HG02678 (cell line): ENCODE measurements around the gene TNS3.
A peak's percentile ranks its signal among the peaks of the same experiment; 100 is the strongest.
"Not testable (repeated sequence)": the region's sequence is repeated elsewhere in the genome, so short reads cannot be mapped to it uniquely, and the experiment has no call there.

Source experiments
- ATAC-seq: cut with Tn5 transposase; IDR thresholded peaks from one replicate; pipeline ENCODE4 v1.9.1; 2021; ENCODE audit warnings: mild to moderate bottlenecking, moderate library complexity; ENCODE audit not compliant: unreplicated experiment

Gene TNS3

DNA sequence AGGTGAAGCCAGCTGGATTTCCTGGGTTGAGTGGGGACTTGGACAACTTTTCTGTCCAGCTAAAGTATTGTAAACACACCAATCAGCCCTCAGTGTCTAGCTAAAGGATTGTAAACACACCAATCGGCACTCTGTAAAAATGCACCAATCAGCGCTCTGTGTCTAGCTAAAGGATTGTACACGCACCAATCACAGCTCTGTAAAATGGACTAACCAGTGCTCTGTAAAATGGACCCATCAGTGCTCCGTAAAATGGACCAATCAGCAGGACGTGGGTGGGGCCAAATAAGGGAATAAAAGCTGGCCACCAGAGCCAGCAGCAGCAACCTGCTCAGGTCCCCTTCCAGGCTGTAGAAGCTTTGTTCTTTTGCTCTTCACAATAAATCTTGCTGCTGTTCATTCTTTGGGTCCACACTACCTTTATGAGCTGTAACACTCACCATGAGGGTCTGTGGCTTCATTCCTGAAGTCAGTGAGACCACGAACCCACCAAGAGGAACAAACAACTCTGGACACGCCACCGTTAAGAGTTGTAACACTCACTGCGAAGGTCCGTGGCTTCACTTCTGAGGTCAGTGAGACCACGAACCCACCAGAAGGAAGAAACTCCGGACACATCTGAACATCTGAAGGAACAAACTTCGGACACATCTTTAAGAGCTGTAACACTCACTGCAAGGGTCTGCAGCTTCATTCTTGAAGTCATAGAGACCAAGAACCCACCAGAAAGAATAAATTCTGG is 21.8 kb upstream of the TNS3 start:
- not testable (repeated sequence) for ATAC-seq

DNA sequence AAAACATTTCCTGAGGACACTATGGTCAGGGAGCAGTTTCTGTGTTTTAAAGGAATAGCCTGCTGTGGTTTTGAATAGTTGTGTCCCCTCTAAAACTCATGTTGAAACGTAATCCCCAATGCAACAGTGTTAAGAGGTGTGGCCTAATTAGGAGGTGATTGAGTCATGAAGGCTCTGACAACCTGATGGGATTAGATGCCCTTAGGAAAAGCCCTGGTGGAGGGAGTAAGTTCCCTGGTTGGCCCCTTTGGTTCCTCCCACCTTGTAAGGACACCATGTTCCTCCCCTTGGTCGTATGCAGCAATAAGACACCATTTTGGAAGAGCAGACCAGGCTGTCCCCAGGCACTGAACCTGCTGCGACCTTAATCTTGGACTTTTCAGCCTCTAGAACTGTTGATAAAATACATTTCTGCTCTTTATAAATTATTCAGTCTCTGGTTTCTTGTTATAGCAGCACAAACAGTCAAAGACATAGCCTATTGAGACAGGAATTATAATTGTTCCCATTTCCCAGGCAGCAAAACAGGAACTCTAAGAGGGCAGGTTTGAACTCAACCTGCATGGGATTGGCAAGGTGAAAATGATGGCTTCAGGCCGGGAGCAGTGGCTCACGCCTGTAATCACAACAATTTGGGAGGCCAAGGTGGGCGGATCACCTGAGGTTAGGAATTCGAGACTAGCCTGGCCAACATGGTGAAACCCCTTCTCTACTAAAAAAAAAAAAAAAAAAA is 20.5 kb upstream of the TNS3 start:
- no peak for ATAC-seq

DNA sequence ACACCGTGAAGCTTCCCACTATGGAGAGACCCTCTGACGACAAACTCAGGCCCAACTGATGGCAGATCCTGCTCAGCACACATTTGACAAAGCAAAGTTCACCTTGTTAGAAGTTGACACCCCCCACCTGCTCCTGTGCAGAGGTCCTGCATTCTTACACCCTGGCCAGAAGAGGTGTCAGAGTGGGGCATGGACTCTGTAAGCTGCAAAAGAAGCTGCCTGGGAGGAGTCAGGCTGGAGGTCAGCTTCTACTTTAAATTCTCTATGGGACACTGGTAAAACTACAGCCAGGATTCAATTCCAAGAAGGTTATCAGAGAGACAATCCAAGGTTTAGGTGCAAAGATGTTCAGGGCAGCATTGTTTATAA is 20.0 kb upstream of the TNS3 start:
- ATAC-seq: no peak

DNA sequence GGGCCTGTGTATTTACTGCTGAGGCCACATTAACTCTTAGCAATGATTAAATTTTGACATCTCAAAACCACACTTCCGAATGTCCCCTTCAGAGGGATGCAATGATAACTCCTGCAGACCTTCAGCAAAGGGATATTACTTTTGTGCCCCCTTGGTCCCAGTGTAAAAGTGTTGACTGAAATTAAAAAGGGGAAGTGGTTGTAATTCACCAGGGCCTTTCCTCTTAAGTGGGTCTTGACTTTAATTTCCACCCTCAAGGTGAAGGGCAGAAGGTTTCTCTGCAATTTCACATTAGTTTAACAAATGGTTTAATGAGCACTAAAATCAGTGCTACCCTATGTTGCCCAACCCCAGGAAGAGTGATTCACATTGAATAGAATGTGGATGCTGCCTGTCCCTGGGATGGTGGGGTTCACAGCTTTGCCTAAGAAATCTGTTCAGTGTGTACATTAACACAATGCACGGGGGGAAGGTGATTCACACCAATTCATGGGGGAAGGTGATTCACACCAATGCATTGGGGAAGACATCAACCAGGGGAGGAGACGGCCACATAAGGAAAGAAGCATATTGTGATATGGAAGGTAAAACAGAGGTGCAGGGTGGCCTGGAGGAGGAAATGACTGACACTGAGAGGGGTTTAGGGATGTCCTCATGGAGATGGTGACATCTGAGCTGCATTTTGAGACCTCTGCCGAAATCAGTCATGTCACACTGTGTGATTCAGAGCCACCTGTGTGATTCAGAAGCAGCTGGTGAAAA is 19.4 kb upstream of the TNS3 start:
- ATAC-seq: peak; percentile 73

DNA sequence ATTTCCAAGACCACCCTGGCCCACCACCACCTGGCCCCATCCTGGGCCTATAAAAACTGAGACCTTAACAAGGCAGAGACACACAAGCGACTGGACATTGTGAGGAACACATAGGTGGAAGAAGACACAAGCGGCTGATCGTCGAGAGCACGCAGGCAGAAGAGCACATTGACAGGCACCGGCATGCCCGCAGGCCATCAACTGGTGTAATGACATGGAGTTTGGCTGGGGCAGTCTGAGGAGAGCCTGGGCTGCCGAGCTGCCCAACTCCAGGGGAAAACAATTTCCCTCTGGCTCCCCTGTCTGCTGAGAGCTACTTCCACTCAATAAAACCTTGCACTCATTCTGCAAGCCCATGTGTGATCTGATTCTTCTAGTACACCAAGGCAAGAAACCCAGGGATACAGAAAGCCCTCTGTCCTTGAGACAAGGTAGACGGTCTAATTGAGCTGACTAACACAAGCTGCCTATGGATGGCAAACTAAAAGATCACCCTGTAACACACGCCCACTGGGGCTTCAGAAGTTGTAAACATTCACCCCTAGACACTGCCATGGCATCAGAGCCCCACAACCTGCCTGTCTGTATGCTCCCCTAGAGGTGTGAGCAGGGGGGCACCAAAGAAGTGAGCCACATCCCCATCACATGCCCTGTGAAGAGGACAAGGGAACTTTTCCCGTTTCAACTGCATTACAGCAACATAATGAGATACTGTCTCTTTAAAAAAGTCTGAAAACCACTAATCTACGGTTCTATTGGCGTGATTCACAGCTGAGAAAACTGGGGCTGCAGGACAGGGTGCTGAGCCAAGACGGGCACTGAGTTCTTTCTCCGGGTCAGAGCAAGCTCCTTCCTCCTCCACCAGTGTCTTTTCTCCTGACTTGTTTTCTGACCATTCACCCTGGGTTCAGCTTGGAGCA is 18.5 kb upstream of the TNS3 start:
- ATAC-seq: peak; percentile 33

DNA sequence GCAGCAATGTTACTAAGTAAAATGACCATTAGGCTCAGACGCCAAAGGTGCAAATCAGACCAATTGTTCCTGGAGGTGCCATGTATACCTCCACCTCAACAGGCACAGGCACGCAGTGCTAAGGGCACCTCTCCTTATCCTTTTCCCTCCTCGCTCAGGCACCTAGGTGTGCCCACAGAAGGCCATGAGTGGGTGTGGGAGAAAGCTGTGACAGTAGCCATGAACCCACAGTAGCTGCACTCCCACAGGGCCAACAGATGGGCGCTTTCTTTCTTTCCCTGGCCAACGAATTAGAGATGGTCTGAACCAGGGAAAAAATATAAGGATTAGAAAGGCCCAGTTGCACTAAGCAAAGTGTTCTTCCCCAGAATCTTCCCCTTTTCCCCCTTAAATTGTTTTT is 15.5 kb upstream of the TNS3 start:
- no peak for ATAC-seq

DNA sequence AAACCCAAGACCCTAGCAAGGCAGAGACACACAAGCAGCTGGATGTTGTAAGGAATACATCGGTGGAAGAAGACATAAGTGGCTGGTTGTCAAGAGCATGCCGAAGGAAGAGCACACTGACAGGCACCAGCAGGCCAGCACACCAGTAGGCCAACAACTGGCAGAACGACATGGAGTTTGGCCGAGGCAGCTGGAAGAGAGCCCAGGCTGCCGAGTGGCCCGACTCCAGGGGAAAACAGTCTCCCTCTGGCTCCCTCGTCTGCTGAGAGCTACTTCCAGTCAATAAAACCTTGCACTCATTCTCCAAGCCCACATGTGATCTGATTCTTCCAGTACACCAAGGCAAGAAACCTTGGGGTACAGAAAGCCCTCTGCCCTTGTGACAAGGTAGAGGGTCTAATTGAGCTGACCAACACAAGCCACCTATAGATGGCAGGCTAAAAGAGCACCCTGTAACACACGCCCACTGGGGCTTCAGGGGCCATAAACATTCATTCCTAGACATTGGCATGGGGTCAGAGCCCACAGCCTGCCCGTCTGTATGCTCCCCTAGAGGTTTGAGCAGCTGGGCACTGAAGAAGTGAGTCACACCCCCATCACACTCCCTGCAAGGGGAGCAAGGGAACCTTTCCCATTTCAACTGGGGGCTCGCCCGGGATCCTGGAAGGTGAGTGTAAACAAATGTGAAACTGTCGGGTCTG is 14.7 kb upstream of the TNS3 start:
- ATAC-seq: no peak

DNA sequence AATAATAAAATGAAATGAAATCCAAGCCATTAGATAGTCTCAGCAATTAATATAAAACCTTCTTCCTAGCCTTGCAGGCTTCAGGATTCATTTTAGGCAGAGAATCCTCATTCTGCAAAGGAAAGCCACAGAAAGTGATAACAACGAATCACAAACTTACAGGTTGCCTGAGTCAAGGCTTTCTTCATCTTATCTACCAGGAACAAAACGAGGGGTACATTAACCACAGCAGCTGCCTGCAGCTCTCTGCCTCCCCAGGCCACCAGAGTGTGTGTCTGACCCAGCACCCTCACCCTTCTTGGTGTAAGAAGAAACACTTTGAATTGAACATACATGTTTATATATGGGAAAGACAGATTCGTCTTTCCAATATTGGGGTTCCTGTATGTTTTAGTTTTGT is 12.5 kb upstream of the TNS3 start:
- no peak for ATAC-seq

DNA sequence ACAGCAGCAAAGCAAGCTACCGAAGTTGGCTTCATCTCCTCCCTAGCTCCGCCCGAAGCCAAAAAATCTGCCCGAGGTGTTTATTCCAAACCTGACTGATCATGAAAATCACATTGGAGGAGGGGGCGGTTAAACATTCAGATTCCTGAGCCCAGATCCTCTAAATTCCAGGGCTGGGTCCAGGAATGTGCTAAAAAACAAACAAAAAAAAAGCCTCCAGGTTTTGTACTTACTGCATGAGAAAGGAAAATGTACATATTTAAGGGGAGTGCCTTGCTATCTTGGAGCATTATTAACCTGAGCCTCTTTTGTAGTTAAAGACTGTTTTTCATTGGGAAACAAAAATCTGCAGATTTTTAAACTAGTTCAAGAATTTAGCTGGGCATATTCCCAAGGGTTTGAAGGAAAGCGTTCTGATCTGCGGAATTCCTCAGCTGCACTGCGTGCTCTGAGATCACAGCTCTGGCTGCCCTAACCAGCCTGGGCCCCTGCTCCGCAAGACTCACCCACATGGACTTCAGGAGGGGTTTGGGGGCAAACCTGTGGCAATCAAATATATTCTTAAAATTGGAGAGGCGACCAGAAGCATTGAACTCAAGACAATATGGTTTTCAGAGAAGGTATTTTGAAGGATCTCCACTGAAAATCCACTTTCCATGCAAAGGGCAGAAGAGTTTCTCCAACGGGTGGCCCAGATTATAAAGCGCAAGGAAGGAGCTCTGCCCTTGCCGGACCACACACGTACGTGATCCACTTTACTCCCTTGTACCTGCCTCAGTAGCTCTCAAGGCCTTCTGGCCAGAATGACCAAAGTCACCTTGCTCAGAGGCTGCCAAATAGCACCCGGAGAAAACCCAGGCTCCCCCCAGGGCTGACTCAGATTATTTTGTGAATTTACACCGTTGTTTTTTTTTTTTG is 10.0 kb upstream of the TNS3 start:
- ATAC-seq: no peak

DNA sequence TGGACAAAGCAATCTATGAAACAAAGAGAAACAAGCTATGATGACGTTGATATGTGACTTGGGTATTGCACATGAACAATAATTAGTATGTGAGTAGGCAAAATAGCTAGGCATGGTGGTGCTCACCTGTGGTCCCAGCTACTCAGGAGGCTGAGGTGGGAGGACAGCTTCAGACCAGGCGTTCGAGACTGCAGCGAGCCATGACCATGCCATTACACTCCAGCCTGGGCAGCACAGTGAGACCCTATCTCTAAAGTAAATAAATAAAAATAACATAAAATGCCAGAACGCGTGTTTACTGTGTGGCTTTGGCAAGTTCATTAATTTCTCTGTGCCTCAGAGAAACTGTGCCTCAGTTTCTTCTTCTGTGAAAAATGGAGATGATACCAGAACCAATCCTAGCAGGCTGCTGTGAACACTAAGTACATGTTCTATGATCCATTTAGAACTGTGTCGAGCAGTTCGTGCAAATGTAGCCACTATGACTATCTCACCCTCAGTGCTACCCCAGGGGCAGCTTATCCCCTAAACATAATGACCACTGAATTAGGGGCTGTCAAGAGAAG is 9.3 kb upstream of the TNS3 start:
- ATAC-seq: no peak

DNA sequence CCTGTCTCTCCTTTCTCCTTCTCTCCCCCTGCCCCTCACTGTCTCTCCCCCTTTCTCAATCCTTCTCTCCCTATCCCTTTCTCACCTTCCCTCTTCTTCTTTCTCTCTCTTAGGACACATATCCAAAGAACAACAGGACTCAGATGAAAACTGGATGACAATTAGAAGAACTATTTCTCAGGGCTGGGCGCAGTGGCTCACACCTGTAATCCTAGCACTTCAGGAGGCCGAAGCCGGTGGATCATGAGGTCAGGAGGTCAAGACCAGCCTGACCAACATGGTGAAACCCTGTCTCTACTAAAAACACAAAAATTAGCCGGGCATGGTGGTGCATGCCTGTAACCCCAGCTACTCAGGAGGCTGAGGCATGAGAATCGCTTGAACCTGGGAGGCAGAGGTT is 8.3 kb upstream of the TNS3 start:
- ATAC-seq: not testable (repeated sequence)

DNA sequence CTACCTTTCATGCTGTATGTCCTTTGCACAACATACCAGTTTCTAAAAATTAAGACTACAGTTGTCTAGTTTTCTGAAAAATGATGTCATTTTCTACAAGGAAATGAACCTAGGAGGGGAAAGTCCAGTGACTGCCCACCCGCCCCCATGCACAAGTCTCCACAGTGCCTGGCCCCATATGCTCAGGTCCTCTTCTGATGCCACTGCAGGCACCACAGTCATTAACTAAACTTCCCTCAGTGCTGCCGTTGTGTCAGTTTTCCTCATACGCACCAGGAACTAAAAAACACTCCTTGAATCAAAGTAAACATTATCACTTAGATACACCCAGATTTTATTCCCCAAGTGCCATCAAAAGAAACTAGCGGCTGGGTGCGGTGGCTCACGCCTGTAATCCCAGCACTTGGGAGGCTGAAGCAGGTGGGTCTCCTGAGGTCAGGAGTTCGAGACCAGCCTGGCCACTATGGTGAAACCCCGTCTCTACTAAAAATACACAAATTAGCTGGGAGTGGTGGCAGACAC is 6.9 kb upstream of the TNS3 start:
- ATAC-seq: no peak

DNA sequence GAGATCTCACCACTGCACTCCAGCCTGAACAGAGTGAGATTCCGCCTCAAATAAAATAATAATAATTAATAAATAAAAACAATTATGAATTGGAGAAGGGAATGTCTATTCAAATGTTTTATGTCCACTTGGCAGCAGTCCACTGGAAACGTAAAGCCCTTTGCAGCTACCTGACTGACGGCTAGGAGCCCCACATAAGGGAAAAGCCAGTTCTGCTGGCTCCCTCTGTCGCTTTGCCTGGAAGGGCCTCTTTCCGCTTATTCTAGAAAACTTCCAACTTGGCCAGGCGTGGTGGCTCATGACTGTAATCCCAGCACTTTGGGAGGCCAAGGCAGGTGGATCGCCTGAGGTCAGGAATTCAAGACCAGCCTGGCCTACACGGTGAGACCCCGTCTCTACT is 6.1 kb upstream of the TNS3 start:
- ATAC-seq: no peak

DNA sequence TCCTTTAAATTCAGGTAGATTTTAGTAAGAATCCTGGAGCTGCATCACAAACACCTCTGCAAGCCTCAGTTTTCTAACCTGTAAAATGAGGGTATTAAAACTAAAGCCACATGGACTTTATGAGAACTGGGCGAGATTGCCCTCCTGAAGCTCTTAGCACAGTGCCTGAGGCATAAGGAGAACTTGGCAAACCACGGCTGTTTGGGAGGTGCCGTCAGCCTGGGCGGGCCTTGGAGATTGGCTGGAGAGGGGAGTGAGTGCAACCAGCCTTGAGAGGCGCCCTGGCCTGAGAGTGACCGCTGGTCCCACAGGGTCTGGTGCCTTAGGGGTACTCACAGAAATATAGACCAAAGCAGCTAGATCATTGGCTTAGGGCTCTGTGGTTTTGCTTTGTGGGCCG is 5.4 kb upstream of the TNS3 start:
- no peak for ATAC-seq

DNA sequence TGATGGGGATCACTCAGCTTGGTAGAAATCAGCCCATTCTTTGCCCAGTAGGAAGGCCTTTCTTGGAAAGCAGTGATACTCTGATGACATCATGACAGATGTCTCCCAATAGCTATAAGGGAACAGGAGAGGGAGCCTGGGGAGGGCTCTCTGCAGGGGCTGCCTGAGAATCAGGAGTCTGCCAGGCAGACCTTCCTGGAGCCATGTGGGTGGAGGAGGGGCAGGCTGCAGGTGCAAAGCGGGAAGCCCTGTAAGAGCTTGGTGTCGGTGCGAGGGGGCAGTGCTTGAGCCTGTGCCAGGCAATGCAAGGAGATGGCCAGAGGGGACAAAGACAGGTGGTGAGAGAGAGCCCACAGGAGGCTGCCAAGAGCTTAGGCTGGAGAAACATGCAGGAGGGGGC is 5.0 kb upstream of the TNS3 start:
- ATAC-seq: no peak

DNA sequence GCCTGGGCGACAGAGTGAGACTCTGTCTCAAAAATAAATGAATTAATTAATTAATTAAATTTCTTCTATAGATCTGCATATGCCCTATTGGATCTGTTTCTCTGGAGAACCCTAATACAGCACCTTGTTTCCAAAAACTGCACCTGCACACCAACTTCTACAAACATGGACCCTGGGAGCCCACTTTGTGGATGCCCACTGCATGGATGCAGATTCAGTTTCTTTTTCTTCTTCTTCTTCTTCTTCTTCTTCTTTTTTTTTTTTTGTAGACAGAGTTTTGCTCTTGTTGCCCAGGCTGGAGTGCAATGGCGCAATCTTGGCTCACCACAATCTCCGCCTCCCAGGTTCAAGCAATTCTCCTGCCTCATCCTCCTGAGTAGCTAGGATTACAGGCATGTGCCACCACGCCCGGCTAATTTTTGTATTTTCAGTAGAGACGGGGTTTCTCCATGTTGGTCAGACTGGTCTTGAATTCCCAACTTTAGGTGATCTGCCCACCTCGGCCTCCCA is 4.3 kb upstream of the TNS3 start:
- ATAC-seq: not testable (repeated sequence)

DNA sequence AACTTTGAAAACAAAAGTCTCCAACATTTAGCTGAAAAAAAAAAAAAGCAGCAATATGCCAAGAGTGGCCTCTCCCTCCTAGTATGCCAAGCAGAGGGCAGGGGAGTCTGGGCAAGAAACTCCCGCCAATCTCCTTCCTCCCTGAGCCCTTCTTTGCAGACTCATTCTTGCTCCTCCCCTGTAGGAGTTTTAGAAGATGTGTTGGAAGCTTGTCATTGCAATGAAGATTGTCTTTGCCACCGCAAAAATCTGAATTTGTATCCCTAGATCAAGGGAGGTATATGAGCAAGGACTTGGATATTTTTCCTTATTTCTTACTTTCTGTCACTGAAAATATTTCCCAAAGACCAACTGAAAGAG is 2.6 kb upstream of the TNS3 start:
- ATAC-seq: no peak

DNA sequence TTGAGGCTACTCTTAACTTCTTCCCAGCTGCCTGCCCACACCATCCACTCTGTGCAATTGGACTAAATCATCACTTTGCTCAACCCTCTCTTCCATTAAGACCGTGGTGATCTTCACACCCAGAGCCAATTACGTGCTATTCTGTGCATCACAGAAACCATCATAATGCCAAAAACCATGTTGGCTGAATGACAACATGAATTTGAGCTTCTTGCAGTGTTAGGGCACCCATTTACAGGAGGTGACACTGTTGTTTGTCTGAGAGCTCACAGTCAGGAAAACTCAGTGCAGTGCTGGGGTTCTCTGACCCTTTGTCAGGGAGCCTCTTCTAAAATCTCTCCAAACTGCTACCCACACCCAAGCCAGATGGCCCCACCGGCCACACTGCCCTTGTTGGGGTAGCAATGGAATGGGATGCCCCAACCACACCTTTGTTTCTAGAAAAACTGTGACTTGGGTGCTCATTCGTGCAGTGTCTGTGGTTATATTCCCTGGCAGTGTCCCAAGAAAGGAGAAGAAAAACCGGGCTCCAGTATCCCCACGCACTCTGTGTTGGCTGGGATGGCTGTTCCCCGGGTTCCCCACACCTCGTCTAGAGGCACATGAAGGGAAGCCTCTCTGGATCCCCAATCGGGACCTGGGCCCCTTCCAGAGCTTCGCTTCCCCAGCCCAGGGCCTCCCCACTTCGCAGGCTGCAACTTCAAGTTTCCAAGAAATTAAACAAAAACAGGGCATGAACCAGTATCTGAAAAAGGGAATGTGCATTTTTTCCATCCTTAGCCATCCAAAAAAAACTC is 2.0 kb upstream of the TNS3 start:
- ATAC-seq: no peak
